NCI-H82 (cell line): ENCODE data around the gene CMIP.

Experiments
- DNase-seq: peaks from one replicate; lab custom pipeline; 2025; lab: John Stamatoyannopoulos, UW

The CMIP gene

DNA sequence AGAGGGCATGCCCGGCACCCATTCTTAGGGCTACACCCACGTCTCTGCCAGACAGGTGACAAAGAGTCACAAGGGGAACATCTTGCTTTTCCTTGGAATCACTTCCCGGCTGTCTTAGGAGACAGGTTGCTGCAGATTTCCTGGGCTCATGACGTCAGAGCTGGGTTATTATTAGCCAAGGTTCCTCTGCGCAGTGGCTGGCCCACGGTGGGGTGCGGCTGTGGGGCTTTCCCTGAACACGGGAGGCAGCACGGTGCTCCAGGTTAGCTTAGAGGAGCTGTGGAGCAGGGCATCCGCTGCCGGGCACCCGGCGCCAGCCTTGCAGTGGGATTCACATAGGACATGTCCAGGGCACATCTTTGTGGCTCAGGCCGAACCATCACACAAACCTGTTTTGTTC is 216.5 kb downstream of the CMIP start:
- no peak for DNase-seq

DNA sequence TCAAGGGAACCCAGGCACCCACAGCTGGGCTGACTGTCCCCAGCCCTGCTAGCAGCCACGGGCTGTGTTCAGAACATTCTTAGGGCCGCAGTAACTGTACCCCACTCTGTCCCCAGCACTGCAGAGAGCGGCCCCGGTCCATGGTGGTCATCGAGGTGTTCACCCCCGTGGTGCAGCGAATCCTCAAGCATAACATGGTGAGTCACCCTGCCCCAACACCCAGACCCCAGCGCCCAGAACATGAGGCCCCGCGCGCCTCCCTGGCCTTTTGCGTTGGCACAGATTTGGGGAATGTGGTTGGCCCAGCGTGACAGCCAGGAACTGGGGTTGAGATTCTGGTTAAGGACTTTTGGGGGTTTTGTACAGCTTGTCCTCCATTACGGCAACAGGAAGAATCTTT is 219.5 kb downstream of the CMIP start:
- no peak for DNase-seq

DNA sequence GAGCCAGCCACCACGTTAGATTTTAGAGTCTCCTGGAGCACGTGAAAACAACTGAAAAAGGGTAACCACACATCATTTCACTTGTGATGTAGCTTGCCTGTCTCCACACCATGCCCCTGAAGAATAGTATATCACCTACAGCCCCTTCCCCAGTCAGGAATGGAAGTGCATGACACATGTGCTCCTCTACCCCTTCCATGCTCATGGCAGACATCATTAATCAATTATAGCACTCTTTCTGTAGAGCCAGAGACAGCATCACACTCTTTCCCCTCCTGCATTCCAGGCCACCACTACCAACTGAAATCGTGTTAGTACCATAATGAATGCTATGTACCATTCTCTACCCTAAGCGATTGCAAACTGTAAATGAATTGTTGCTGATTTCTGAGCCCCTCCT is 221.0 kb downstream of the CMIP start:
- no peak for DNase-seq

DNA sequence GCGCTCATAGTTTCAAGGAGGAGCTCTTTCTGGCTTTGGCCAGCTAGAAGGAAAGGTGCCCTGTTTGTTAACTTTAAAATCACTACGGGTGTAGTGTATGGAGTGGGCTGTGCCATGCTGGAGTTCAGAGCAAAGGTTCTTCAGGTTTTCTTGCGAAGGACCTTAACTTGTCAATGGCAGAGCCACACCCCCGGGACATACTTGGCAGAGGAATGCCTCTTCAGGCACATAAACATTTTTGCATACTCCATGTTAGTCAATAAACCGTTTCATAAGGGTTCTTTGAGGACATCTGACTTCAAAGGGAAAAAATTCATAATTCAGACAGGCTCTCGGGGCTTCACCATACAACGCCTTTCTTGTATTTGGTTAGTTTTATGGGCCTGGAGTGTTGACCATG is 221.5 kb downstream of the CMIP start:
- no peak for DNase-seq

DNA sequence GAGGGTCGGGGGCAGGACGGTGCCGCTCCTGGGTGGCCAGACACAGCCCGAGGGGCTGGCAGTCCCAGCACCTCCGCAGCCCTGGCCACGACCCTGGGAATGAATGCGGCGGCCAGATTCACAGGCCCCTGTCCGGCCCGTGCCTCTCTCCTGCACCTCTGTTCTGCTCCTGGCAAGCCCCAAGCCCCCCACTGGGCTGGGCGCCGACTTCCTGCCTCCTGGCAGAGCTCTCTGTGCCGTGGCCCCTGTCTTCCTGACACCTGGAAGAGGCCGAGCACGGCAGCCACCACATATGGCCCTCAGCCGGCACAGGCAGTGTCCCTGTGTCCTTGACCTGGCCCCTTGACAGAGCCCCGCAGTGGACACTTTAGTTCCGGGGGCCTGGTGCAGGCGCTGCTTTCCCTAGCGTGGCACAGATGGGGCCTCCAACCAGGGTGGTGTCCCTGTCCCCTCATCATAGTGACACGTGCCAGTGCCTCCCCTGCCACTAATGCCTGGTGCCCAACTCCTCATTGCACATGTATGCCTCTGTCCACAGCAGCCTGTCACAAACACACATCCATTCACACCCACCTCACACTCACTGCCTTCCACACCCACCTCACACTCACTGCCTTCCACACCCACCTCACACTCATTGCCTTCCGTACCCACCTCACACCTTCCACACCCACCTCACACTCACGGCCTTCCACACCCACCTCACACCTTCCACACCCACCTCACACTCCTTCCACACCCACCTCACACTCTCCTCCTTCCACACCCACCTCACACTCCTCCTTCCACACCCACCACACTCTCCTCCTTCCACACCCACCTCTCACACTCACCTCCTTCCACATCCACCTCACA is 223.9 kb downstream of the CMIP start:
- no peak for DNase-seq

DNA sequence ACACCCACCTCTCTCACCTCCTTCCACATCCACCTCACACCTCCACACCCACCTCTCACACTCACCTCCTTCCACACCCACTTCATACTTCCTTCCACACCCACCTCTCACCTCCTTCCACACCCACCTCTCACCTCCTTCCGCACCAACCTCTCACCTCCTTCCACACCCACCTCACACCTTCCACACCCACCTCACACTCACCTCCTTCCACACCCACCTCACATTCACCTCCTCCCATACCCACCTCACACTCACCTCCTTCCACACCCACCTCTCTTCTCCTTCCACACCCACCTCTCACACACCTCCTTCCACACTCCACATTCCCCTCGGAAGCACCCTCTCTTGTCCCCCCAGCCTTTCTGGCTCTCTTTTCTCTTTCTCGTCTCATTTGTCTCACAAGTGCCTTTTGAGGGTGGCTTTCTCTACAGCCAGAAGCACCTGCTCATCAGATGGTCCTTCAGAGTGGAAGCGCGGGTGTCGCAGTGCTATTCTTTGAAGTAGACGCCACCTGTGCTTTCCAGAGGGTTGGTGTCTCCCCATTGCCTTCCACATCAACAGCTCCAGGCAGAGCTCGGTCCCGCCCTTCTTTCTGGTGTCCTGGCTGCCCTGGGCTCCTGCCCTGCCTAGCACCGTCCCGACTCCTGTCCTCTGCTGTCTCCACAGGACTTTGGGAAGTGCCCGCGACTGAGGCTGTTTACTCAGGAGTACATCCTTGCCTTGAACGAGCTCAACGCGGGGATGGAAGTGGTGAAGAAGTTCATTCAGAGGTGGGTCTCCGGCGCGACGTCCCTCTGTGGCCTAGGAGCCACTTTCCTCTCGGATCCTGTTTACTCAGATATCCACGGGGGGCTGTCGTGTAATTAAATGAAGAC is 225.1 kb downstream of the CMIP start:
- DNase-seq = no peak

DNA sequence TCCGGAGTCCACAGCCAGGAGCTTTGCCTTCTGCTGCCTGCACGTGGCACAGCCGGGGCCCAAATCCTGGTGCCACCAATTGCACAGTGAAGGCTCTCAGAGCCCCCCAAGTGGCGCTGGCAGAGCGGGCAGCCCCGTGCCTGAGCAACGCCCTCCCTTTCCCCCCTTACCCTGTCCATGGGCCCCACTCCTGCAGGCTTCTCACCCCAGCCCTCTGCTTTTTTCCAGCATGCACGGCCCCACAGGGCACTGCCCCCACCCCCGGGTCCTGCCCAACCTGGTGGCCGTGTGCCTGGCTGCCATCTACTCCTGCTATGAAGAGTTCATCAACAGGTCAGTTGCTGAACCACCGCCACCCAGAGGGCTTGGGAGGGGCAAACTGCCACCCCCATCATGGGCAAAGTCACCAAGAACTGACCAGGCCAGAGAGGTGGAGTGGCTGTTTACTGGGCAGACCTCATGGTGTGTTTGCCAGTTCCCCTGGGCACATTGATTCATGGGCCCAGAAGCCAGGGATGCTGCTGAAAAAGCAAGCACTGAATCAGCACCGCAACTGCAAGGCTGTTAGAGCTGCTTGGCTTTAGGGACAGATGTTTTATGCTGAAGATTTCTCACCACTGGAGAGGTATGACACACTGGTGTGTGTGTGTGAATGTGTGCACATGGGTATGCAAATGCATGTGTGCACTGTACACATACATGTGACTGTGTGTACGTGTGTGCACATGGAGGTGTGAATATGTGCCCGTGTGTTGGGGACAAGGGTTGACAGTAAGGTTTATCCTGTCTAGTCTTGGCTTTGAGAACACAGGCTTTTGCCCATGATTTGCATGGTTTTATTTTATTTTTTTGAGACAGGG is 227.4 kb downstream of the CMIP start:
- DNase-seq = no peak

DNA sequence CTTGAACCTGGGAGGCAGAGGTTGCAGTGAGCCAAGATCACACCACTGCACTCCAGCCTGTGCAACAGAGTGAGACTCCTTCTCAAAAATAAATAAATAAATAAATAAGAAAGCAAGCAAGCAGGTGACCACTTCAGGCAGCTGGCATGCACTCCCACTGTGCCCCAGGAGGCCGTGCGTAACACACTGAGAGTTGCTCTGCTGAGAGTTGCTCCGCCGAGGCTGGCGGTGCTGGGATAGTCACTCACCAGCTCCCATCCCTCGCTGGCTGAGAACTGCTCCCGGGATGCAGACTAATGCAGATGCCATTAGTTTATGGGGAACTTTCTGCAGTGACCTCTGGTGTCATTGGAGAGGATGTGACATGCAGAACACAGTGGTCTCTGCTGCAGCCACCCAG is 228.8 kb downstream of the CMIP start:
- no peak for DNase-seq

DNA sequence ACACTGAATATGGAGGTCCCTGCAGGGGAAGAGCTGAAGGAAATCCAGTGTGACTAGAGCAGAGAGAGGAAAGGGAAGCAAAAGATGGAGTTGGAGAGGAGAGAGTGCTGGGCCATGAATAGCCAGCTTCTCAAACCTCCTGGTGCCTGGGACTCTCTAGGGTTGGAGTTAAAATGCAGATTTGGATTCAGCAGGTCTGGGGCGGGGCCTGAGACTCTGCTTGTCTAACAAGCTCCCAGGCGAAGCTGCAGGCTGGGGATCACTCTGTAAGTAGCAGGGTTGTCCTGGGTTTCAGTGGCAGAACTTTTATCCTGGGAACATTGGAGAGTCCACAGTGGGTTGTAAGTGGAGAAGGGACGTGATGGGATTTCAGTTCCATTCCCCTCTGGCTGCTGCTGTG is 231.1 kb downstream of the CMIP start:
- no peak for DNase-seq

DNA sequence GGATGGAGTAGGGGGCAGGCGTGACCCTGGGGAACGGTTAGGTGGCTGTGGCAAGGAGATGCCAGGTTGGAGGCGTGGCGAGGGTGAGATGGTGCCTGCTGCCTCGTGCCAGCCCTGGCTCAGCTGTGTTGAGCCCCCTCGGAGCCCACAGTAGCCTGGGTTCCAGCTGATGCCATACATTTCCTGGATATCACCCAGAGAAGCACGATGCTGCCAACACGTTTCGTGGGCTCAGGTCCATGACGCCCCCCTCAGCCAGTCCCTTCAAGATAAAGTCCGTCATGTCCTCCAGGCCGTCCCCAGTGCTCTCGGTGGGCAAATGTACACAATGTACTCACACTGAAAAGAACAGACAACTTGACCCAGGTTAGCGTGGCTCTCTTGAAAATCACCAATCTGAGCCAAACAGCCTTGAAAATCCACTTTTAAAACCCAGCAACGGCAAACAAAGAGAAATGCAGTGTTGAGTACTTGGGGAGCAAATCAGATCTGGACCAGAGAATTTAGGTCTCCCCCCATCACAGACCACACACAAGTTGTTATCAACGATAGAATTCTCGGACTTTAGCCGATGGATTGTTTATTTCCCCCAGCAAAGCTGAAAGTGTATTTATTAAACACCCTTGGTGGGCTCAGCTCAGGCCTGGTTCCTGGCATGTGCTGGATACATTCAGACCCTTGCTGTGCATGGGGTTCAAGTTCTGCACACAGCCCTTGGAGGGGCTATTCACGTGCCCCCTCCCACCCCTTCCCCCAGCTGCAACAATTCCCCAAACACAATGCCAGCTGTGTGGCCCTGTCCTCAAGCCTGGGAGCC is 231.7 kb downstream of the CMIP start:
- no peak for DNase-seq

DNA sequence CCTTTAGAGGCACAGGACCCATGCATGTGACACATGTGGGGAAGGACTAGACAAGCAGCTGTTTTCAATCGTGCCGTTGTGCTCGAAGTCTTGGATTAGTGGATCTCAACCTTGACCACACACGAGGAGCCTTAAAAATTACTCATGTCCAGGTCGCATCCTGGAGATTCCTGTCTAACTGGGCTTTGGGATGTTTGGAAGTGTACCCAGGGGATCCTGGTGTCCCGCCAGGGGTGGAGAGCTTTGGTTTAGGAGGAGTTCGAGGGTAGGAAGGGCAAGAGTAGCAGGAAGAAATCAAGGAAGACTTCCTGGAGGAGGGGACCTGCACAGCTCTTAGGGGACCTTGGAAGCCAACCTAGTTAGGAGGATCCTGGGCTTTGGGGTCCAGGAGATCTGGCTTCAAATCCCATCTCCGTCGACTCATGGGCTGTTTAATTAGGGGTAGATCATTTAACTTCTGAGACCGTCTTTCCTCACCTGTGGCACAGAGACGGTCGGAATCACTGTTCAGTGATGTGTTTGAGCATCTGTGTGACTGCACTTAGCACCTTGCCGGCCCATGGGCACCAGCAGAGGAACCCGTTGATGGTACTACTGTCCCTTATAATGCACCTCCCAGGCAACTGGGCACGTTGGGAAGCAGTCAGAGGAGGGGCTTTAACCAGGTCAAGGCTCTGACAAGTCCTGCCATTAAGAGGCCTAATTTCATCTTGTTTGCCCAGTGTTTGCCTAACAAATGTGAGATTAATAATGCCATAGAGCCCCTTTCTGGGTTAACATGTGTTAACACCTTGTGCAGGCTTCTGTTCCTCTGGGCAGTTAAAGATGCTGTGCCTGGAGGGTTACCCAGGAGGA is 232.5 kb downstream of the CMIP start:
- no peak for DNase-seq

DNA sequence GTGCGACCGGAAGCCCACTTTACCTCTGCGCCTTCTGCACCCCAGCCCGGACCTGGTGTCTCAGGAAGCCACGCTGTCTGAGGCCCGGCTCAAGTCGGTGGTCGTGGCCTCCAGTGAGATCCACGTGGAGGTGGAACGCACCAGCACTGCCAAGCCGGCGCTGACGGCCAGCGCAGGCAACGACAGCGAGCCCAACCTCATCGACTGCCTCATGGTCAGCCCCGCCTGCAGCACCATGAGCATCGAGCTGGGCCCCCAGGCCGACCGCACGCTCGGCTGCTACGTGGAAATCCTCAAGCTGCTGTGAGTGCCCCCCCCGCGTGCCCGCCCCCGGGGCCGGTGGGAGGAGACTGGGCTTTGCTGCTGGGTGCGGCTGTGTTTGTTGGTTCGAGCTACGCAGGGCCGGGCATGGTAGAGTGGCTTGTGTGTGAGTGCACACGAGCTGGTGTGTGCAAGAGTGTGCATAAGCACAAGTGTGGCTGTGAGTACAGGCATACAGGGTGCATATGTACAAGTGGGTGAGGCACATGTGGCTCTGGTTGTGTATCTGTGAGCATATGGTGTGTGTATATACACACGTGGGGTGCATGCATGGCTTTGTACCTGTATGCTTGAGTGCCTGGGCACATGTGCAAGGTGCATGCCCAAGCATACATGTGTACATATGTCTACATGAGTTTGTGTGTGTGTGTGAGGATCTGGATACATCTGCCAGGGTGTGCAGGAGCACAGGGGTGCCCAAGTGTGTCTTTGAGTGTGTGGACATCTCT is 233.9 kb downstream of the CMIP start:
- DNase-seq = no peak

DNA sequence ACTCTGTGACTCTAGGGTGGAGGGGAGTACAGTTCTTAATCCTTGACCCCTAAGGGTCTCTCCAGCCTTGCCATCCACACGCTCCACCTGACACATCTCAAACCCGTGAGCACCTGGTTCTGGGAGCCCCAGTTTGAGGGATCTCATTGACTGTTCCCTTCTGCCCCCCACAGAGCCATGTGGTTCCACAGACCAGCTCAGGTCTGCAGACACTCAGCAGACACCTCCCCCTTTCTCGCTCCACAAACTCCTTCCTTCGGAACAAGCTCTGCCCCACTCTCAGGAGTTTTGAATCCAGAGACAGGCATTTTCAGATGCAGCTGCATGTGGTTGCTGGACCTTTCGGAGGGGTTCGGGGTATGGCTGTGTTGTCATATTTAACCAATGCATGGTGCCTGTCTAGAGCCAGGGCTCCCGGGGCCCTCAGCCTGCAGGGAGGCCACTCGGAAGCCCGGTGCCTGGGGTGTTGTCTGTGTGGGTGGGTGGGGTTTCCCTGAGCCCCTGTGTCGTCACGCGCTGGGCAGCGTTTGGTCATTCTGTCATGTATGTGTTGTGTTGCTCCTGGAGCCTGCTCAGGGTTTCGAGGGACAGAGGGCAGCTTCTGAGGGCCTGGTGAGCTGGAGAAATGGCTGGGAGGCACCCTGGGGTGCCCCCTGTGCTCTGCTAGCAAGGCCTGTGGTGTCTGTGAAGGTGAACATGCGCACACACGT is 235.3 kb downstream of the CMIP start:
- DNase-seq = no peak

DNA sequence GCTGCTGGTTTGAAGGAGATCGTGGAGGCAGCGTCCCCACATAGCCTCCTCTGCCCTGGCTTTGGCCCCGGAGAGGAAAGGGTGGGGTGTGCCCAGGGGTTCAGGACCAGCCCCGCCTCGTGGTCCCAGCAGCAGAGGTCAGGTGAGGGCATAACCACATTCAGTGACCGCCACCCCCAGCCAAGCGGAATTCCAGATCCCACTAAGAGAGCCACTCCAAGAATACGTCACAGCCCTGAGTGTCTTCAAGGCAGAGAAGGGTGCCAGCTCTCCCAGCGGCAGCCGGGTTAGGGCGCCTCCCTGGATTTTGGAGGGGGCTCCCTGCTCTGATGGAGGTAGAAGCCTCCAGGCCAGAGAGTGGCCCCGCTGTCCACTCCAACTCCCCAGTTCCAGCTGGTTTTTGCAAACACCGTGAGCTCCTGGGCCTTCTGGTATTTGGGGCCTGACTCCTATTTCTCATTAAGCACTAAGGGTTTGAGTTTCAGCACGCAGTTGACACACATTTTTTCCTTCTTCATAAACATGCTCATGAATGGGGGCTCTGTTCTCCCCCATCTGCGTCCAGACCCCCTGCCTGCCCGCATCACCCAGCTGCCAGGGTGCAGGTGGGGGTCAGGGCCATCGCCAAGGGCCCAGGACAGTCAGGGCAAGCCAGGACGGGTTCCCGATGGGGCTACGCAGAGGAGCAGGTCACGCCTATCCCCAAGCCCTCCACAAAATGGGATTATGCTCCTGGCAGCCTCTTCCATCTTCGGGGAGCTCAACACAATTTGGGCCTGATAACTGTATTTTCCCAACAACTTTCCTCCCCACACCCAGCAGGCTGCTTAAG is 236.1 kb downstream of the CMIP start:
- no peak for DNase-seq

DNA sequence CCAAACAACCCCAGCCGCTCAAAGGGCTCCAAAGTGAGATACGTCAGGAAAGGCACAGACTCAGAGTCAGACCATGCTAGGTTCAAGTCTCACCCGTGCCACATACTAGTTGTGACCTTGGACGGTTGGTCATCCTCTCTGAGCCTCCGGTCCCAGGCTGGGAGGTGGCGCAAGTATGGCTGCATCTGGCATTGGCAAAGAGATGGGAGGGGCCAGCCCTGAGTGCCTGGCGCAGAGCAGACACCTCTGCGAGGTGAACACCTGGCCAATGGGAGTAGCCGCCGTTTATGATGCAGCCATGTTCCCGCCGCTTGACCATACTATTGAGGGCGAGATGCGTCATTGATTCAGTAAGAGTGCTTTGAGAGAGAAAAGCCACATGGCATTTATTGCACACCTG is 236.7 kb downstream of the CMIP start:
- no peak for DNase-seq

DNA sequence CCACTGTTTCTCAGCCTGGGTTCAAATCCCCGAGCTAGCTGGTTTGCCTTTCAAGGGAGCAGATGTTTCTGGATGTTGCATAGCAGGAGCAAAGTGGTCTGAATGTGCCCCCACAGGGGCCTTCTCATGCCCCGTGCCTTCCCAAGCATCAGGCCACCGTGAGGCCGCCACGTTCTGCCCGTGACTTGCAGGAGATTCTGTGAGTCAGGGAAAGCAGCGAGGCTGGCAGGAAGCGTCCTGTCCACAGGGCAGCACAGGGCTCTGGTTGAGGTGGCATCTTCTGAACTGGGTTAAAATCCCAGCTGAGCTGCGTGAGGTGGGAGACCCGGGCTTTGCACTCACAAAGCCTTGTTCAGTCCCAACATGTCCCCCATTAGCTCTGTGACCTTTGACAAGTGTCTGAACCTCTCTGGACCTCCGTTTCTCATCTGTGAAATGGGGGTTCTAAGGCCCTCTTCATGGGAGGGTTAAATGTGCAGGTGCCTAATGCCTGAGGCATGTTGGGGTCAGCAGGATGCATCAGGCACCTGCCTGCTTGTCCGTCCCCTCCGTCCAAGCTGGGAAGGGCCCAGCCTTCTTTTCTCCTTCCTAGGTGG is 239.7 kb downstream of the CMIP start:
- no peak for DNase-seq

DNA sequence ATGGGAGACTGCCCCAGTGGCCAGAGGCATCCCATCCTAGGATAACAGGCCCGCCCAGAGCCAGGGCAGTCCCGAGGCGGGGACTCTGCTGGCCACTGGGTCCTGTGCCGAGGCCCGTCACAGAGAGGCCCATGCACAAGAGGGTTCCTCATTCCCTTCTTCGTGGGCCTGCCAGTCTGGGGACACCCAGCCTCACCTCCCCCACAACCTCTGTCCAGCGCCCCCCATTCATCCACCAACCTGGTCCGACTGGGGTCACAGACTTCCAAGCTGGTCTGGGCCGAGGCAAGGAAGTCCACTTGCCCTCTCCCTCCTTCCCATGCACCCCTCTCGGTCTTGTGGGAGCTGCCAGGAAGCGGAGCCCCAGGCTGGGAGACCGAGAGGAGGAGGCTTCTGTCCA is 240.3 kb downstream of the CMIP start:
- DNase-seq = no peak
